ENCODE results near the gene DCLK1. TPM values are rescaled to one million over a fixed set of nuclear protein-coding genes. Genes with fewer than 3 reads are reported as not detected.

Gene DCLK1
- total RNA-seq, 1 donor from 2014 or later, result 6.4 TPM

DNA sequence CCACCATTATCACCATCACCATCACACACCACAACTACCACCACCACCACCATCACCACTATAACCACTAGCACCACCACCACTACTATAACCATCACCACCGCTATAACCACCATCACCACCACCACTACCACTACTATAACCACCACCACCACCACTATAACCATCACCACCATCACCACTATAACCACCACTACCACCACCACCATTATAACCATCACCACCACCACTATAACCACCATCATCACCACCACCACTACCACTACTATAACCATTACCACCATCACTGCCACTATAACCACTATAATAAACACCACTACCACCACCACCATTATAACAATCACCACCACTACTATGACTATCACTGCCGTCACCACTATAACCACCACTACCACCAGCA lies 173.2 kb downstream of the DCLK1 start:
- Mint-ChIP-seq H3K36me3 (no peaks in the 10 kb centered on the region), H3K4me1 (peaks cover 9% of the 10 kb centered on the region), H3K27ac (no peak overlapping the region), H3K4me3 (no peak overlapping the region), H3K9me3 (no peaks in the 10 kb centered on the region), H3K27me3 (ENCODE audit: insufficient read depth, low read depth) (no peaks in the 10 kb centered on the region)
- Histone ChIP-seq H3K27me3 (no peaks in the 10 kb centered on the region), H4K20me1 (ENCODE audit: low read depth) (no peaks in the 10 kb centered on the region), H3K4me3 (no peak overlapping the region), H3K4me1 (peaks cover 5% of the 10 kb centered on the region), H3K9me3 (ENCODE audit: low read depth) (no peaks in the 10 kb centered on the region), H2AFZ (replicated peaks) (no peak overlapping the region), H3K27ac (no peak overlapping the region), H3K9ac (no peak overlapping the region), H3K4me2 (no peak overlapping the region), H3K79me2 (ENCODE audit: low read depth) (no peaks in the 10 kb centered on the region), H3F3A (ENCODE audit: low read depth) (no peaks in the 10 kb centered on the region), H3K36me3 (no peaks in the 10 kb centered on the region)
- no peak for DNase-seq (ENCODE audit: low spot score)
- TF ChIP-seq EZH2 (IDR thresholded peaks at IDR 0.05) (no peak), EZH2phosphoT487 (IDR thresholded peaks at IDR 0.05) (no peak), CTCF (IDR thresholded peaks at IDR 0.05) (no peak)

DNA sequence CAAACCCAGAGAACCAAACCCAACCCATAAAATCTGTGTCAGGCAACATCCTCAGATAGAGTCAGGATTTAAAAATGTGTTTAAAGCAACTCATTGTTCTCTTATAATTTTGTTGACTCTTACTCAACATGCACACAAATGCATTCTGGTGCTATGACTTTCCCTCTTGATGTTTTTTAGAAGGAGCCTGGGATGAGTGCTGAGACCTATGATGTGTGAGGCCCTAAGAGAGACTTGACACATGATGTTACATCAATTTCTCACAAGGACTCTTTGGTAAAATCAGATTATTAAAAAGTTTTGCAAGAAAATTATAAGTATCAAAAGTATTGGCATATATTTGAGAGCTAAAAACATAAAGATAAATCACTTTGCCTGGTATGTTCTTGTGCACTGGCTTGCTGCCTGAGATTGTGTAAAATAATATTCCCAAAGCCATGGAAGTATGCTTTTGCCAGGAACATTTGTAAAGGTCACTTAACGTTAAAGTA lies 173.9 kb downstream of the DCLK1 start:
- Histone ChIP-seq H3K79me2 (ENCODE audit: low read depth) (no peaks in the 10 kb centered on the region), H3K4me2 (no peak overlapping the region), H2AFZ (replicated peaks) (no peak overlapping the region), H4K20me1 (ENCODE audit: low read depth) (no peaks in the 10 kb centered on the region), H3K27ac (no peak overlapping the region), H3K27me3 (no peaks in the 10 kb centered on the region), H3K36me3 (no peaks in the 10 kb centered on the region), H3K4me1 (peaks cover 5% of the 10 kb centered on the region), H3K9ac (no peak overlapping the region), H3K9me3 (ENCODE audit: low read depth) (no peaks in the 10 kb centered on the region), H3K4me3 (no peak overlapping the region), H3F3A (ENCODE audit: low read depth) (no peaks in the 10 kb centered on the region)
- Mint-ChIP-seq H3K9me3 (no peaks in the 10 kb centered on the region), H3K27me3 (ENCODE audit: insufficient read depth, low read depth) (no peaks in the 10 kb centered on the region), H3K4me1 (peaks cover 9% of the 10 kb centered on the region), H3K36me3 (no peaks in the 10 kb centered on the region), H3K27ac (no peak overlapping the region), H3K4me3 (no peak overlapping the region)
- TF ChIP-seq EZH2phosphoT487 (IDR thresholded peaks at IDR 0.05) (no peak), CTCF (IDR thresholded peaks at IDR 0.05) (no peak), EZH2 (IDR thresholded peaks at IDR 0.05) (no peak)
- no peak for DNase-seq (ENCODE audit: low spot score)

DNA sequence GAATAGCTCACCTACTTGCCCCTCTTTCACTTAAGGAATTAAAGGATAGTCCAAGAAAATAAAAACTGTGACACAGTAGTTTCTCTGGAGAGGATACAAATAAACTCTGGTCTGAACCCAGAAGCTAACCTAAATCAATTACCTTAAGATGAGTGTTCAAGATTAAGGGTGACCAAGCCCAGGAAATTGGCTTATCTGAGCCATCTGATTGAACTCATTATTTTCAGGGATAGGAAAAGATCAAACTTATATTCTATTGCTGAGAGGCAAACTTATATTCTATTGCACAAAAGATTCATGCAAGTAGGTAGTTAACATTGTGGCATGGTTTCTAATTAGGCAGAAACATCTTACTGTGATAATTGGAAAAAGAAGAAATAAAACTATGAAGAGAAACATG lies 175.1 kb downstream of the DCLK1 start:
- Histone ChIP-seq H3K4me3 (no peak overlapping the region), H3K79me2 (ENCODE audit: low read depth) (no peaks in the 10 kb centered on the region), H3K9me3 (ENCODE audit: low read depth) (no peaks in the 10 kb centered on the region), H3K27ac (no peak overlapping the region), H3K27me3 (no peaks in the 10 kb centered on the region), H3K4me2 (no peak overlapping the region), H3K36me3 (no peaks in the 10 kb centered on the region), H3F3A (ENCODE audit: low read depth) (no peaks in the 10 kb centered on the region), H4K20me1 (ENCODE audit: low read depth) (no peaks in the 10 kb centered on the region), H3K4me1 (peaks cover 5% of the 10 kb centered on the region), H3K9ac (no peak overlapping the region), H2AFZ (replicated peaks) (no peak overlapping the region)
- no peak for DNase-seq (ENCODE audit: low spot score)
- no peaks in the 10 kb centered on the region for H3K27me3 Mint-ChIP-seq (ENCODE audit: insufficient read depth, low read depth)
- H3K4me1 Mint-ChIP-seq, result peaks cover 9% of the 10 kb centered on the region
- H3K4me3 Mint-ChIP-seq, result no peak overlapping the region
- no peaks in the 10 kb centered on the region for H3K36me3 Mint-ChIP-seq
- H3K27ac Mint-ChIP-seq, result no peak overlapping the region
- TF ChIP-seq CTCF (IDR thresholded peaks at IDR 0.05), result no peak
- no peak for TF ChIP-seq EZH2phosphoT487 (IDR thresholded peaks at IDR 0.05)
- no peak for TF ChIP-seq EZH2 (IDR thresholded peaks at IDR 0.05)
- no peaks in the 10 kb centered on the region for H3K9me3 Mint-ChIP-seq
